GM23338 (cell line): ENCODE data around the gene AHCY. TPM values are rescaled to one million over a fixed set of nuclear protein-coding genes. Genes with fewer than 3 reads are reported as not detected.

Experiments
- ATAC-seq: fragments of 200-7000 bp; cut with Tn5 transposase; 3 replicates; pipeline ENCODE4 v1.9.1; 2020
- DNase-seq: peaks from one replicate; pipeline ENCODE4 v3.0.0-alpha.2; 2015; ENCODE audit warnings: low spot score
- H2AFZ ChIP-seq: fragments of 200-600 bp; sonication (generic); 2 replicates; pipeline ENCODE4 v1.8.0; 2016; ENCODE audit warnings: antibody characterized with exemption, mild to moderate bottlenecking, moderate library complexity
- H3F3A ChIP-seq: fragments of 200-600 bp; sonication (generic); replicated peaks from 2 replicates; pipeline ENCODE4 v1.8.0; 2017; ENCODE audit warnings: antibody characterized with exemption, mixed run types, low read depth
- H3K27ac ChIP-seq: fragments of 200-600 bp; sonication (generic); 2 replicates; pipeline ENCODE4 v1.6.1; 2016; ENCODE audit warnings: low read depth
- H3K27me3 ChIP-seq: fragments of 200-600 bp; sonication (generic); 2 replicates; pipeline ENCODE4 v1.8.0; 2016; ENCODE audit warnings: mild to moderate bottlenecking, mixed run types, moderate library complexity; ENCODE audit not compliant: insufficient read depth
- H3K36me3 ChIP-seq: fragments of 200-600 bp; sonication (generic); 2 replicates; pipeline ENCODE4 v1.8.0; 2016; ENCODE audit warnings: mild to moderate bottlenecking; ENCODE audit not compliant: insufficient read depth
- H3K4me1 ChIP-seq: fragments of 200-600 bp; sonication (generic); 2 replicates; pipeline ENCODE4 v1.8.0; 2016; ENCODE audit warnings: mild to moderate bottlenecking, moderate library complexity; ENCODE audit not compliant: insufficient read depth
- H3K4me2 ChIP-seq: fragments of 200-600 bp; sonication (generic); 2 replicates; pipeline ENCODE4 v1.7.1; 2017; ENCODE audit warnings: mixed run types
- H3K4me3 ChIP-seq: fragments of 200-600 bp; sonication (generic); 2 replicates; pipeline ENCODE4 v1.6.1; 2016; ENCODE audit warnings: mixed run types
- H3K79me2 ChIP-seq: fragments of 200-600 bp; sonication (generic); replicated peaks from 2 replicates; pipeline ENCODE4 v1.8.0; 2017; ENCODE audit warnings: mild to moderate bottlenecking; ENCODE audit not compliant: insufficient read depth
- H3K9me2 ChIP-seq: fragments of 200-600 bp; sonication (generic); 2 replicates; pipeline ENCODE4 v1.8.0; 2017; ENCODE audit not compliant: insufficient read depth
- H4K20me1 ChIP-seq: fragments of 200-600 bp; sonication (generic); replicated peaks from 2 replicates; pipeline ENCODE4 v1.8.0; 2017; ENCODE audit warnings: mild to moderate bottlenecking; ENCODE audit not compliant: insufficient read depth
- H3K27ac Mint-ChIP-seq: 2 replicates; pipeline ENCODE4 v1.8.0; 2020; ENCODE audit warnings: inconsistent platforms, mild to moderate bottlenecking, moderate library complexity, mixed read lengths
- H3K27me3 Mint-ChIP-seq: 3 replicates; pipeline ENCODE4 v1.8.0; 2022; ENCODE audit warnings: low read depth, mild to moderate bottlenecking, moderate library complexity, mixed read lengths, inconsistent platforms; ENCODE audit not compliant: insufficient read depth, poor library complexity
- H3K36me3 Mint-ChIP-seq: 3 replicates; pipeline ENCODE4 v1.8.0; 2021; ENCODE audit warnings: low read depth, mild to moderate bottlenecking, inconsistent platforms, moderate library complexity, mixed read lengths
- H3K4me1 Mint-ChIP-seq: 3 replicates; pipeline ENCODE4 v1.8.0; 2020; ENCODE audit warnings: mild to moderate bottlenecking, inconsistent platforms, mixed read lengths
- H3K4me3 Mint-ChIP-seq: 3 replicates; pipeline ENCODE4 v1.8.0; 2021; ENCODE audit warnings: moderate library complexity, mild to moderate bottlenecking, inconsistent platforms, mixed read lengths
- H3K9me3 Mint-ChIP-seq: 3 replicates; pipeline ENCODE4 v1.8.0; 2020; ENCODE audit warnings: moderate library complexity, mild to moderate bottlenecking, inconsistent platforms, mixed read lengths
- NANOG ChIP-seq: IDR thresholded peaks from 2 replicates; pipeline ENCODE4 v1.6.1; 2016; ENCODE audit warnings: antibody characterized with exemption, borderline replicate concordance
- ZNF331 ChIP-seq: fragments of 250-450 bp; sonication (Bioruptor Pico); IDR thresholded peaks from 2 replicates; pipeline ENCODE4 v1.5.0; 2020; ENCODE audit warnings: low read depth, mild to moderate bottlenecking, moderate library complexity
- polyA plus RNA-seq: library from polyadenylated mRNA; unstranded; fragments of >200 nt; fragmentation: Nextera tagmentation; extraction: Ambion mirVana; gene quantifications from 2 replicates; pipeline ENCODE4 v1.2.1, GENCODE V29; 2016
- total RNA-seq: library from RNA; depleted of rRNA; stranded (reverse); fragments of >200 nt; shearing (Covaris generic); gene quantifications from 2 replicates; pipeline ENCODE4 v1.2.3, GENCODE V29; 2014
- TF ChIP-seq, protein P1 (sequence below), 2 experiments: fragments of 200-600 bp in 1 of 2; sonication (generic) in 1 of 2; conservative IDR thresholded peaks; 2 replicates each; pipeline versions ENCODE4 v1.5.1 to v1.6.1; 2016 to 2017; ENCODE audit warnings: antibody characterized with exemption in 2 of 2, low read depth in 2 of 2, mild to moderate bottlenecking in 2 of 2, moderate library complexity in 1 of 2
- TF ChIP-seq, protein P2 (sequence below): IDR thresholded peaks from 2 replicates; pipeline ENCODE4 v1.6.1; 2016; ENCODE audit warnings: antibody characterized with exemption
- TF ChIP-seq, protein P3 (sequence below): IDR thresholded peaks from one replicate; pipeline ENCODE4 v1.6.1; 2018; ENCODE audit warnings: antibody characterized with exemption; ENCODE audit not compliant: unreplicated experiment

Gene AHCY
- total and polyA plus RNA-seq, 2 experiments from 2014 or later: 138 to 423 TPM

DNA sequence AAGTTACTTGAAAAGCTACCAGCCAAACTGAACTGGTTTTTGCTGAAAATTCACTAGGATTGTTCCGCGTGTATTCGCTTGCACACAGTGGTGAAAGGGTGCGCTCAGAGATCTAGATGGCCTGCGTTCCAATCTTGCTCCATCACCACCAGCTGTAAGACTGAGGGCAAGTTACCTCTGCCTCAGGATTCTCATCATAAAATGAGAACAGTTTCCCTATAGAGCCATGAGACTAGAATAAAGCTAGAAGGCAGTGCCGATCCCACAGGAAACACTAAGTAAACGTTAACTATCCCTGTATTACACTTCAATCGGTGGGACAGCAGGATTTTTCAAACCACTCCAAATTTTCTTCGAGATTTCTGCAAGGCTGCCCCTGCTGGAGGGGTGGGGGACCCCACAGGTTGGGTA lies 838 bp downstream of the AHCY start:
- peak overlapping the region; percentile 89 for H3K27ac Mint-ChIP-seq
- Histone ChIP-seq H4K20me1 (peaks cover 41% of the 10 kb centered on the region), H3K27me3 (no peaks in the 10 kb centered on the region), H3K79me2 (peaks cover 51% of the 10 kb centered on the region), H2AFZ (no peak overlapping the region), H3K27ac (peak overlapping the region; percentile 73), H3K4me2 (peak overlapping the region; percentile 92), H3K4me3 (peak overlapping the region; percentile 78), H3K9me2 (no peaks in the 10 kb centered on the region), H3F3A (peaks cover 11% of the 10 kb centered on the region; the same call in 1 of the 2 replicates), H3K36me3 (0 out of 2 replicates have a peak, but pooled peaks cover 6% of the 10 kb centered on the region), H3K4me1 (peaks cover 18% of the 10 kb centered on the region)
- H3K9me3 Mint-ChIP-seq: no peaks in the 10 kb centered on the region; the same call in 2 of the 3 replicates
- peaks cover 15% of the 10 kb centered on the region for H3K36me3 Mint-ChIP-seq
- ATAC-seq (no peak), DNase-seq (peak; percentile 72)
- H3K4me1 Mint-ChIP-seq: peaks cover 16% of the 10 kb centered on the region
- TF ChIP-seq, protein P1, sequence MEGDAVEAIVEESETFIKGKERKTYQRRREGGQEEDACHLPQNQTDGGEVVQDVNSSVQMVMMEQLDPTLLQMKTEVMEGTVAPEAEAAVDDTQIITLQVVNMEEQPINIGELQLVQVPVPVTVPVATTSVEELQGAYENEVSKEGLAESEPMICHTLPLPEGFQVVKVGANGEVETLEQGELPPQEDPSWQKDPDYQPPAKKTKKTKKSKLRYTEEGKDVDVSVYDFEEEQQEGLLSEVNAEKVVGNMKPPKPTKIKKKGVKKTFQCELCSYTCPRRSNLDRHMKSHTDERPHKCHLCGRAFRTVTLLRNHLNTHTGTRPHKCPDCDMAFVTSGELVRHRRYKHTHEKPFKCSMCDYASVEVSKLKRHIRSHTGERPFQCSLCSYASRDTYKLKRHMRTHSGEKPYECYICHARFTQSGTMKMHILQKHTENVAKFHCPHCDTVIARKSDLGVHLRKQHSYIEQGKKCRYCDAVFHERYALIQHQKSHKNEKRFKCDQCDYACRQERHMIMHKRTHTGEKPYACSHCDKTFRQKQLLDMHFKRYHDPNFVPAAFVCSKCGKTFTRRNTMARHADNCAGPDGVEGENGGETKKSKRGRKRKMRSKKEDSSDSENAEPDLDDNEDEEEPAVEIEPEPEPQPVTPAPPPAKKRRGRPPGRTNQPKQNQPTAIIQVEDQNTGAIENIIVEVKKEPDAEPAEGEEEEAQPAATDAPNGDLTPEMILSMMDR (conservative IDR thresholded peaks at IDR 0.05; ENCODE audit: low read depth in 2 of 2): peak in 1 of 2 experiments; percentile 41; a peak in 1 of 4 replicates
- no peak for TF ChIP-seq NANOG
- TF ChIP-seq, protein P2, sequence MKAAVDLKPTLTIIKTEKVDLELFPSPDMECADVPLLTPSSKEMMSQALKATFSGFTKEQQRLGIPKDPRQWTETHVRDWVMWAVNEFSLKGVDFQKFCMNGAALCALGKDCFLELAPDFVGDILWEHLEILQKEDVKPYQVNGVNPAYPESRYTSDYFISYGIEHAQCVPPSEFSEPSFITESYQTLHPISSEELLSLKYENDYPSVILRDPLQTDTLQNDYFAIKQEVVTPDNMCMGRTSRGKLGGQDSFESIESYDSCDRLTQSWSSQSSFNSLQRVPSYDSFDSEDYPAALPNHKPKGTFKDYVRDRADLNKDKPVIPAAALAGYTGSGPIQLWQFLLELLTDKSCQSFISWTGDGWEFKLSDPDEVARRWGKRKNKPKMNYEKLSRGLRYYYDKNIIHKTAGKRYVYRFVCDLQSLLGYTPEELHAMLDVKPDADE: no peak
- H3K4me3 Mint-ChIP-seq: no peak overlapping the region; the same call in none of the 3 replicates
- peaks cover 11% of the 10 kb centered on the region for H3K27me3 Mint-ChIP-seq

DNA sequence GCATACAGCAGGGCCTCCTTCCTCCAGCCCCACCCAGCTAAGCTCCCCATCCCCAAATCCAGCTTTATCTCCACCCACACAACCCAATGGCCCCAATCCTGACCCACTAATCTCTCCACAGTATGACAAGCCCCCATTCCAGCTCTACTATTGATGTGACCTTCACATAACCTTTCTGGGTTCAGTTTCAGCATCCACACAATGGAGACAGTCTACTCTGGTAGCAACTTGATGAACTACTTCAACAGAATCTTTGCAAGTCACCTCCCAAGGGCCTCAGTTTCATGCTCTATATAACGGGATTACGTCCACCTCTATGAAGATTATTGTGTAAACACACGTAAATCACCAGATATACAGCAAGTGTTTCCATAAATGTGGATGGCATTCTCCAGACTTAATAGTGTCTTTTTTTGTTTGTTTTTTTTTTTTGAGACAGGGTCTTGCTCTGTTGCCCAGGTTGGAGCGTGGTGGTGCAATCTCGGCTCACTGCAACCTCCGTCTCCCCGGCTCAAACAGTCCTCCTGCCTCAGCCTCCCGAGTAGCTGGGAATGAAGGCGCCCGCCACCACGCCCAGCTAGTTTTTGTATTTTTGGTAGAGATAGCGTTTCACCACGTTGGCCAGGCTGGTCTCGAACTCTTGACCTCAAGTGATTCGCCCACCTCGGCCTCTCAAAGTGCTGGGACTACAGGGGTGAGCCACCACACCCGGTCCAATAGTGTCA lies 1.4 kb downstream of the AHCY start:
- H3F3A ChIP-seq: peaks cover 11% of the 10 kb centered on the region; the same call in 1 of the 2 replicates
- H4K20me1 ChIP-seq: peaks cover 47% of the 10 kb centered on the region
- DNase-seq: no peak
- Mint-ChIP-seq H3K4me1 (peaks cover 19% of the 10 kb centered on the region), H3K4me3 (no peak overlapping the region; the same call in none of the 3 replicates), H3K9me3 (no peaks in the 10 kb centered on the region; the same call in 2 of the 3 replicates), H3K27me3 (peaks cover 11% of the 10 kb centered on the region), H3K27ac (peak overlapping the region; percentile 89), H3K36me3 (peaks cover 18% of the 10 kb centered on the region)
- H3K27me3 ChIP-seq: no peaks in the 10 kb centered on the region
- H3K79me2 ChIP-seq: peaks cover 57% of the 10 kb centered on the region
- no peaks in the 10 kb centered on the region for H3K9me2 ChIP-seq
- peak overlapping the region; percentile 92 for H3K4me2 ChIP-seq
- ATAC-seq: no peak
- H3K4me1 ChIP-seq: peaks cover 18% of the 10 kb centered on the region
- H3K27ac ChIP-seq: peak overlapping the region; percentile 78
- peaks cover 6% of the 10 kb centered on the region; the same call in 1 of the 2 replicates for H3K36me3 ChIP-seq
- H3K4me3 ChIP-seq: peak overlapping the region; percentile 78
- no peak overlapping the region for H2AFZ ChIP-seq
- TF ChIP-seq ZNF331 (CRISPR knock-in tag): no peak
- TF ChIP-seq, protein P3, sequence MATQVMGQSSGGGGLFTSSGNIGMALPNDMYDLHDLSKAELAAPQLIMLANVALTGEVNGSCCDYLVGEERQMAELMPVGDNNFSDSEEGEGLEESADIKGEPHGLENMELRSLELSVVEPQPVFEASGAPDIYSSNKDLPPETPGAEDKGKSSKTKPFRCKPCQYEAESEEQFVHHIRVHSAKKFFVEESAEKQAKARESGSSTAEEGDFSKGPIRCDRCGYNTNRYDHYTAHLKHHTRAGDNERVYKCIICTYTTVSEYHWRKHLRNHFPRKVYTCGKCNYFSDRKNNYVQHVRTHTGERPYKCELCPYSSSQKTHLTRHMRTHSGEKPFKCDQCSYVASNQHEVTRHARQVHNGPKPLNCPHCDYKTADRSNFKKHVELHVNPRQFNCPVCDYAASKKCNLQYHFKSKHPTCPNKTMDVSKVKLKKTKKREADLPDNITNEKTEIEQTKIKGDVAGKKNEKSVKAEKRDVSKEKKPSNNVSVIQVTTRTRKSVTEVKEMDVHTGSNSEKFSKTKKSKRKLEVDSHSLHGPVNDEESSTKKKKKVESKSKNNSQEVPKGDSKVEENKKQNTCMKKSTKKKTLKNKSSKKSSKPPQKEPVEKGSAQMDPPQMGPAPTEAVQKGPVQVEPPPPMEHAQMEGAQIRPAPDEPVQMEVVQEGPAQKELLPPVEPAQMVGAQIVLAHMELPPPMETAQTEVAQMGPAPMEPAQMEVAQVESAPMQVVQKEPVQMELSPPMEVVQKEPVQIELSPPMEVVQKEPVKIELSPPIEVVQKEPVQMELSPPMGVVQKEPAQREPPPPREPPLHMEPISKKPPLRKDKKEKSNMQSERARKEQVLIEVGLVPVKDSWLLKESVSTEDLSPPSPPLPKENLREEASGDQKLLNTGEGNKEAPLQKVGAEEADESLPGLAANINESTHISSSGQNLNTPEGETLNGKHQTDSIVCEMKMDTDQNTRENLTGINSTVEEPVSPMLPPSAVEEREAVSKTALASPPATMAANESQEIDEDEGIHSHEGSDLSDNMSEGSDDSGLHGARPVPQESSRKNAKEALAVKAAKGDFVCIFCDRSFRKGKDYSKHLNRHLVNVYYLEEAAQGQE: no peak
